Measurements from ENCODE around the gene CCDC13.

DNA sequence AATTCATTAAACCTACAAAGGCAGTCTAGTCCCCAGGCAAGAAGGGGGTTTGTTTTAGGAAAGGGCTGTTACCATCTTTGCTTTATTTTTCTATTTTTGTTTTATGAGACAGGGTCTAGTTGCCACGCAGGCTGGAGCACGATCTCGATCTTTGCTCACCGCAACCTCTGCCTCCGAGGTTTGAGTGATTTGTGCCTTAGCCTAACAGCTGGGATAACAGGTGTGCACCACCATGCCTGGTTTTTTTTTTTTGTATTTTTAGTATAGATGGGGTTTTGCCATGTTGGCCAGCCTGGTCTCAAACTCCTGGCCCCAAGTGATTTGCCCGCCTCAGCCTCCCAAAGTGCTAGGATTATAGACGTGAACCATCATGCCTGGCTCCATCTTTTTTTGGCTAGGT is 26.3 kb upstream of the CCDC13 start:
- TF ChIP-seq EZH2 (IDR thresholded peaks at IDR 0.05; ENCODE audit: low read depth, unreplicated experiment) (no peak), POLR2AphosphoS5 (IDR thresholded peaks at IDR 0.05; ENCODE audit: low read depth) (no peak), JUNB (IDR thresholded peaks at IDR 0.05; ENCODE audit: unreplicated experiment) (no peak), CREB1 (CRISPR knock-in tag; IDR thresholded peaks at IDR 0.05; ENCODE audit: low read depth) (no peak), EZH2phosphoT487 (IDR thresholded peaks at IDR 0.05; ENCODE audit: unreplicated experiment) (no peak), STAT1 (IDR thresholded peaks at IDR 0.05; ENCODE audit: unreplicated experiment) (no peak), ZNF331 (CRISPR knock-in tag; IDR thresholded peaks at IDR 0.05; ENCODE audit: low read depth) (no peak), NANOG (IDR thresholded peaks at IDR 0.05; ENCODE audit: borderline replicate concordance) (no peak), ZNF114 (CRISPR knock-in tag; IDR thresholded peaks at IDR 0.05) (no peak)
- TF ChIP-seq, protein P1, sequence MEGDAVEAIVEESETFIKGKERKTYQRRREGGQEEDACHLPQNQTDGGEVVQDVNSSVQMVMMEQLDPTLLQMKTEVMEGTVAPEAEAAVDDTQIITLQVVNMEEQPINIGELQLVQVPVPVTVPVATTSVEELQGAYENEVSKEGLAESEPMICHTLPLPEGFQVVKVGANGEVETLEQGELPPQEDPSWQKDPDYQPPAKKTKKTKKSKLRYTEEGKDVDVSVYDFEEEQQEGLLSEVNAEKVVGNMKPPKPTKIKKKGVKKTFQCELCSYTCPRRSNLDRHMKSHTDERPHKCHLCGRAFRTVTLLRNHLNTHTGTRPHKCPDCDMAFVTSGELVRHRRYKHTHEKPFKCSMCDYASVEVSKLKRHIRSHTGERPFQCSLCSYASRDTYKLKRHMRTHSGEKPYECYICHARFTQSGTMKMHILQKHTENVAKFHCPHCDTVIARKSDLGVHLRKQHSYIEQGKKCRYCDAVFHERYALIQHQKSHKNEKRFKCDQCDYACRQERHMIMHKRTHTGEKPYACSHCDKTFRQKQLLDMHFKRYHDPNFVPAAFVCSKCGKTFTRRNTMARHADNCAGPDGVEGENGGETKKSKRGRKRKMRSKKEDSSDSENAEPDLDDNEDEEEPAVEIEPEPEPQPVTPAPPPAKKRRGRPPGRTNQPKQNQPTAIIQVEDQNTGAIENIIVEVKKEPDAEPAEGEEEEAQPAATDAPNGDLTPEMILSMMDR (conservative IDR thresholded peaks at IDR 0.05; ENCODE audit: low read depth in 2 of 2) = no peak
- TF ChIP-seq, protein P2, sequence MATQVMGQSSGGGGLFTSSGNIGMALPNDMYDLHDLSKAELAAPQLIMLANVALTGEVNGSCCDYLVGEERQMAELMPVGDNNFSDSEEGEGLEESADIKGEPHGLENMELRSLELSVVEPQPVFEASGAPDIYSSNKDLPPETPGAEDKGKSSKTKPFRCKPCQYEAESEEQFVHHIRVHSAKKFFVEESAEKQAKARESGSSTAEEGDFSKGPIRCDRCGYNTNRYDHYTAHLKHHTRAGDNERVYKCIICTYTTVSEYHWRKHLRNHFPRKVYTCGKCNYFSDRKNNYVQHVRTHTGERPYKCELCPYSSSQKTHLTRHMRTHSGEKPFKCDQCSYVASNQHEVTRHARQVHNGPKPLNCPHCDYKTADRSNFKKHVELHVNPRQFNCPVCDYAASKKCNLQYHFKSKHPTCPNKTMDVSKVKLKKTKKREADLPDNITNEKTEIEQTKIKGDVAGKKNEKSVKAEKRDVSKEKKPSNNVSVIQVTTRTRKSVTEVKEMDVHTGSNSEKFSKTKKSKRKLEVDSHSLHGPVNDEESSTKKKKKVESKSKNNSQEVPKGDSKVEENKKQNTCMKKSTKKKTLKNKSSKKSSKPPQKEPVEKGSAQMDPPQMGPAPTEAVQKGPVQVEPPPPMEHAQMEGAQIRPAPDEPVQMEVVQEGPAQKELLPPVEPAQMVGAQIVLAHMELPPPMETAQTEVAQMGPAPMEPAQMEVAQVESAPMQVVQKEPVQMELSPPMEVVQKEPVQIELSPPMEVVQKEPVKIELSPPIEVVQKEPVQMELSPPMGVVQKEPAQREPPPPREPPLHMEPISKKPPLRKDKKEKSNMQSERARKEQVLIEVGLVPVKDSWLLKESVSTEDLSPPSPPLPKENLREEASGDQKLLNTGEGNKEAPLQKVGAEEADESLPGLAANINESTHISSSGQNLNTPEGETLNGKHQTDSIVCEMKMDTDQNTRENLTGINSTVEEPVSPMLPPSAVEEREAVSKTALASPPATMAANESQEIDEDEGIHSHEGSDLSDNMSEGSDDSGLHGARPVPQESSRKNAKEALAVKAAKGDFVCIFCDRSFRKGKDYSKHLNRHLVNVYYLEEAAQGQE (IDR thresholded peaks at IDR 0.05; ENCODE audit: unreplicated experiment) = no peak
- TF ChIP-seq, protein P3, sequence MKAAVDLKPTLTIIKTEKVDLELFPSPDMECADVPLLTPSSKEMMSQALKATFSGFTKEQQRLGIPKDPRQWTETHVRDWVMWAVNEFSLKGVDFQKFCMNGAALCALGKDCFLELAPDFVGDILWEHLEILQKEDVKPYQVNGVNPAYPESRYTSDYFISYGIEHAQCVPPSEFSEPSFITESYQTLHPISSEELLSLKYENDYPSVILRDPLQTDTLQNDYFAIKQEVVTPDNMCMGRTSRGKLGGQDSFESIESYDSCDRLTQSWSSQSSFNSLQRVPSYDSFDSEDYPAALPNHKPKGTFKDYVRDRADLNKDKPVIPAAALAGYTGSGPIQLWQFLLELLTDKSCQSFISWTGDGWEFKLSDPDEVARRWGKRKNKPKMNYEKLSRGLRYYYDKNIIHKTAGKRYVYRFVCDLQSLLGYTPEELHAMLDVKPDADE (IDR thresholded peaks at IDR 0.05) = no peak
